ENCODE results near the gene SOS1. TPM values are rescaled to one million over a fixed set of nuclear protein-coding genes. Genes with fewer than 3 reads are reported as not detected.

SOS1 gene
- total and polyA plus RNA-seq, 2 donors (not counting 1 experiment from before 2014, with no cell fraction given), result 18.2 to 58.1 TPM

DNA sequence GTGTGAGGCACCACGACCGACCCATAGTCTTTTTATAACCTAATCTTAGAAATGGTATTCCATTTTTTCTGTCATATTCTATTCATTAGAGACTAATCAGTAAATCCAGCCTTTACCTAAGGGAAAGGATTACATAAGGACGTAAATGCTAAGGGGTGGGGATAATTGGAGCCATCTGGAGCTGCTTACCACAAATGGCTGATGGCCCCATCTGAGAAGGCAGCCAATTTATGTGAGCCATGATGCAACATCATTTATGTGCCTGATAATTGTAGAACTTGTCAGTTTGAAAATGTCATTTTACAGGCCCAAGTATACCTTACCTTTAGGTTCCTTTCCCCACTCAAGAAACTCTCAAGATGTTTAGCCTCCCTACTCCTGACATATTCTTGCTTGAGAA lies 187.2 kb downstream of the SOS1 start:
- Histone ChIP-seq H3K4me1 (ENCODE audit: control insufficient read depth in 2 of 2, insufficient read depth in 2 of 2, low read length in 2 of 2) (no peaks in the 10 kb centered on the region), H3K9me3 (ENCODE audit: control extremely low read depth in 1 of 3, control insufficient read depth in 2 of 3, insufficient read depth in 1 of 3, low read length in 2 of 3) (no peaks in the 10 kb centered on the region), H3K79me2 (ENCODE audit: control insufficient read depth, insufficient read depth, low read length) (no peaks in the 10 kb centered on the region), H3K4me2 (replicated peaks; ENCODE audit: low read depth, low read length, poor library complexity, severe bottlenecking) (no peak overlapping the region), H3K27ac (ENCODE audit: low read length in 2 of 2) (no peak overlapping the region), H3K4me3 (ENCODE audit: control extremely low read depth in 1 of 5, extremely low read depth in 1 of 5, insufficient read depth in 1 of 5, low read depth in 2 of 5, low read length in 4 of 5) (no peak overlapping the region), H2AFZ (ENCODE audit: insufficient read depth, low read depth, low read length, poor library complexity, severe bottlenecking) (no peak overlapping the region), H4K20me1 (ENCODE audit: control insufficient read depth, insufficient read depth, low read length, poor library complexity, severe bottlenecking) (no peaks in the 10 kb centered on the region), H3K27me3 (replicated peaks in 1 of 4; ENCODE audit: control extremely low read depth in 1 of 4, control insufficient read depth in 3 of 4, insufficient read depth in 4 of 4, low read length in 3 of 4) (no peaks in the 10 kb centered on the region), H3K9ac (ENCODE audit: low read length) (no peak overlapping the region), H3K36me3 (replicated peaks in 1 of 2; ENCODE audit: control extremely low read depth in 1 of 2, control insufficient read depth in 1 of 2, extremely low read depth in 1 of 2, insufficient read depth in 2 of 2, low read length in 1 of 2) (no peaks in the 10 kb centered on the region)
- ATAC-seq (ENCODE audit: low read depth), result no peak
- H3K4me1 Mint-ChIP-seq, result peaks cover 2% of the 10 kb centered on the region
- no peaks in the 10 kb centered on the region for H3K9me3 Mint-ChIP-seq (ENCODE audit: insufficient read depth)
- intact Hi-C loops (cut with micrococcal nuclease), result no loop called here
- WGBS (ENCODE audit: insufficient coverage), result no CpG with 5 or more reads among the region's 3 CpGs
- H3K4me3 Mint-ChIP-seq, result no peak overlapping the region
- TF ChIP-seq, protein P1, sequence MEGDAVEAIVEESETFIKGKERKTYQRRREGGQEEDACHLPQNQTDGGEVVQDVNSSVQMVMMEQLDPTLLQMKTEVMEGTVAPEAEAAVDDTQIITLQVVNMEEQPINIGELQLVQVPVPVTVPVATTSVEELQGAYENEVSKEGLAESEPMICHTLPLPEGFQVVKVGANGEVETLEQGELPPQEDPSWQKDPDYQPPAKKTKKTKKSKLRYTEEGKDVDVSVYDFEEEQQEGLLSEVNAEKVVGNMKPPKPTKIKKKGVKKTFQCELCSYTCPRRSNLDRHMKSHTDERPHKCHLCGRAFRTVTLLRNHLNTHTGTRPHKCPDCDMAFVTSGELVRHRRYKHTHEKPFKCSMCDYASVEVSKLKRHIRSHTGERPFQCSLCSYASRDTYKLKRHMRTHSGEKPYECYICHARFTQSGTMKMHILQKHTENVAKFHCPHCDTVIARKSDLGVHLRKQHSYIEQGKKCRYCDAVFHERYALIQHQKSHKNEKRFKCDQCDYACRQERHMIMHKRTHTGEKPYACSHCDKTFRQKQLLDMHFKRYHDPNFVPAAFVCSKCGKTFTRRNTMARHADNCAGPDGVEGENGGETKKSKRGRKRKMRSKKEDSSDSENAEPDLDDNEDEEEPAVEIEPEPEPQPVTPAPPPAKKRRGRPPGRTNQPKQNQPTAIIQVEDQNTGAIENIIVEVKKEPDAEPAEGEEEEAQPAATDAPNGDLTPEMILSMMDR (IDR thresholded peaks at IDR 0.05), result no peak
- TF ChIP-seq EZH2 (IDR thresholded peaks at IDR 0.05; ENCODE audit: borderline replicate concordance, insufficient read depth, low read depth, low read length, poor library complexity, severe bottlenecking), result no peak
- H3K27ac Mint-ChIP-seq, result no peak overlapping the region
- CTCF ChIA-PET, result no interaction called here
- DNase-seq, result no peak
- peaks cover 12% of the 10 kb centered on the region for H3K27me3 Mint-ChIP-seq
- POLR2A ChIA-PET, result no interaction called here

- Histone ChIP-seq H3K4me3 (ENCODE audit: control extremely low read depth in 1 of 5, extremely low read depth in 1 of 5, insufficient read depth in 1 of 5, low read depth in 2 of 5, low read length in 4 of 5) (no peak overlapping the region), H3K4me1 (ENCODE audit: control insufficient read depth in 2 of 2, insufficient read depth in 2 of 2, low read length in 2 of 2) (no peaks in the 10 kb centered on the region), H3K27me3 (replicated peaks in 1 of 4; ENCODE audit: control extremely low read depth in 1 of 4, control insufficient read depth in 3 of 4, insufficient read depth in 4 of 4, low read length in 3 of 4) (no peaks in the 10 kb centered on the region), H3K9me3 (ENCODE audit: control extremely low read depth in 1 of 3, control insufficient read depth in 2 of 3, insufficient read depth in 1 of 3, low read length in 2 of 3) (no peaks in the 10 kb centered on the region), H3K4me2 (replicated peaks; ENCODE audit: low read depth, low read length, poor library complexity, severe bottlenecking) (no peak overlapping the region), H3K9ac (ENCODE audit: low read length) (no peak overlapping the region), H3K27ac (ENCODE audit: low read length in 2 of 2) (no peak overlapping the region), H3K79me2 (ENCODE audit: control insufficient read depth, insufficient read depth, low read length) (no peaks in the 10 kb centered on the region), H4K20me1 (ENCODE audit: control insufficient read depth, insufficient read depth, low read length, poor library complexity, severe bottlenecking) (no peaks in the 10 kb centered on the region), H2AFZ (ENCODE audit: insufficient read depth, low read depth, low read length, poor library complexity, severe bottlenecking) (no peak overlapping the region), H3K36me3 (replicated peaks in 1 of 2; ENCODE audit: control extremely low read depth in 1 of 2, control insufficient read depth in 1 of 2, extremely low read depth in 1 of 2, insufficient read depth in 2 of 2, low read length in 1 of 2) (no peaks in the 10 kb centered on the region)
- H3K4me1 Mint-ChIP-seq, result peaks cover 2% of the 10 kb centered on the region
- ChIA-PET POLR2A (no interaction called here), CTCF (interaction anchor here (2.1 kb wide), 1 partner anchor 14 kb away, joined by 10 read pairs; no protein-coding TSS in a partner anchor)
- TF ChIP-seq, protein P1 (IDR thresholded peaks at IDR 0.05), result no peak
- no peak for TF ChIP-seq EZH2 (IDR thresholded peaks at IDR 0.05; ENCODE audit: borderline replicate concordance, insufficient read depth, low read depth, low read length, poor library complexity, severe bottlenecking)
- WGBS (ENCODE audit: insufficient coverage), result no CpG with 5 or more reads among the region's 1 CpG
- no peak for DNase-seq
- intact Hi-C loops (cut with micrococcal nuclease), result no loop called here
- H3K9me3 Mint-ChIP-seq (ENCODE audit: insufficient read depth), result no peaks in the 10 kb centered on the region
- H3K27ac Mint-ChIP-seq, result no peak overlapping the region
- H3K4me3 Mint-ChIP-seq, result no peak overlapping the region
- peaks cover 10% of the 10 kb centered on the region for H3K27me3 Mint-ChIP-seq
- ATAC-seq (ENCODE audit: low read depth), result no peak
Measured at GRCh38 chr2:38932586-38932985, 188.3 kb downstream of the SOS1 start.

Small RNAs within 50 kb of the gene (small RNA-seq; reads per million reads assigned to genes)
- gene HSPE1P13 (ENCODE audit: insufficient read length, low read depth, low replicate concordance), result not detected
- not detected for gene RF00019 (ENCODE audit: insufficient read length, low read depth, low replicate concordance)
- gene RN7SL96P (ENCODE audit: insufficient read length, low read depth, low replicate concordance), result not detected
- gene RNU6-198P (ENCODE audit: insufficient read length, low read depth, low replicate concordance), result not detected

Other genes with a start within 250 kb of the SOS1 start
- 24.1 and 25.0 TPM in 2 replicates for gene DHX57, start 245.1 kb downstream of the SOS1 start, total RNA-seq
- gene DHX57, start 245.1 kb downstream of the SOS1 start, polyA plus RNA-seq, result 7.7 and 11.0 TPM in 2 replicates
- 2.3 and 3.9 TPM in 2 replicates for gene MORN2, start 245.1 kb downstream of the SOS1 start, total RNA-seq
- gene MORN2, start 245.1 kb downstream of the SOS1 start, polyA plus RNA-seq, result 0.70 and 1.9 TPM in 2 replicates
- 0.20 and 1.5 TPM in 2 replicates for gene ARHGEF33, start 231.2 kb downstream of the SOS1 start, total RNA-seq
- gene ARHGEF33, start 231.2 kb downstream of the SOS1 start, polyA plus RNA-seq, result 0.04 and 0.06 TPM in 2 replicates
- gene CDKL4, start 122.9 kb upstream of the SOS1 start, total RNA-seq, result 0.63 TPM in 1 of 2 replicates, not detected in the other
- 0.42 TPM in 1 of 2 replicates, not detected in the other for gene CDKL4, start 122.9 kb upstream of the SOS1 start, polyA plus RNA-seq

All from B cell (primary cell).